Calu3 (cell line): Measurements from ENCODE around the gene RNF227. TPM values are rescaled to one million over a fixed set of nuclear protein-coding genes. Genes with fewer than 3 reads are reported as not detected.

Experiments
- BruUV-seq: library from RNA; stranded (reverse); fragments of 400-500 nt; replicated peaks from 2 replicates; lab custom pipeline; 2021; lab: Mats Ljungman, UMichigan
- CTCF ChIA-PET: fragments of 300-600 bp; sonication (Branson Sonifier 250); formaldehyde crosslinking; loops from one replicate; lab custom pipeline; 2022; ENCODE audit warnings: antibody characterized with exemption; lab: Charles Lee
- DNase-seq: peaks from one replicate; pipeline ENCODE4 v3.0.0; 2022
- H3K27ac Mint-ChIP-seq: one replicate; pipeline ENCODE4 v1.8.0; 2022; ENCODE audit warnings: mixed read lengths; ENCODE audit not compliant: unreplicated experiment
- H3K27me3 Mint-ChIP-seq: one replicate; pipeline ENCODE4 v1.8.0; 2022; ENCODE audit warnings: mixed read lengths; ENCODE audit not compliant: unreplicated experiment
- H3K36me3 Mint-ChIP-seq: one replicate; pipeline ENCODE4 v1.8.0; 2022; ENCODE audit warnings: mild to moderate bottlenecking, moderate library complexity, mixed read lengths; ENCODE audit not compliant: insufficient read depth, unreplicated experiment
- H3K4me1 Mint-ChIP-seq: one replicate; pipeline ENCODE4 v1.8.0; 2022; ENCODE audit warnings: mild to moderate bottlenecking, low read depth, mixed read lengths; ENCODE audit not compliant: unreplicated experiment
- H3K4me3 Mint-ChIP-seq: one replicate; pipeline ENCODE4 v1.8.0; 2022; ENCODE audit warnings: mild to moderate bottlenecking, low read depth, moderate library complexity, mixed read lengths; ENCODE audit not compliant: unreplicated experiment
- H3K9me3 Mint-ChIP-seq: one replicate; pipeline ENCODE4 v1.8.0; 2022; ENCODE audit warnings: low read depth, mixed read lengths; ENCODE audit not compliant: unreplicated experiment
- intact Hi-C: fragments of 100-400 bp; cut with micrococcal nuclease; formaldehyde crosslinking; loops from one replicate; pipeline ENCODE4 v1.10.0; 2022; ENCODE audit not compliant: unreplicated experiment
- total RNA-seq: library from RNA; stranded (reverse); gene quantifications from 2 replicates; pipeline ENCODE4 v1.2.3, GENCODE V29; 2022
- TF ChIP-seq, protein P1 (sequence below): fragments of 200-600 bp; IDR thresholded peaks from one replicate; pipeline ENCODE4 v1.8.0; 2022; ENCODE audit warnings: antibody characterized with exemption; ENCODE audit not compliant: unreplicated experiment

RNF227 gene
- total RNA-seq, 1 experiment from 2014 or later: 2.0 TPM

DNA sequence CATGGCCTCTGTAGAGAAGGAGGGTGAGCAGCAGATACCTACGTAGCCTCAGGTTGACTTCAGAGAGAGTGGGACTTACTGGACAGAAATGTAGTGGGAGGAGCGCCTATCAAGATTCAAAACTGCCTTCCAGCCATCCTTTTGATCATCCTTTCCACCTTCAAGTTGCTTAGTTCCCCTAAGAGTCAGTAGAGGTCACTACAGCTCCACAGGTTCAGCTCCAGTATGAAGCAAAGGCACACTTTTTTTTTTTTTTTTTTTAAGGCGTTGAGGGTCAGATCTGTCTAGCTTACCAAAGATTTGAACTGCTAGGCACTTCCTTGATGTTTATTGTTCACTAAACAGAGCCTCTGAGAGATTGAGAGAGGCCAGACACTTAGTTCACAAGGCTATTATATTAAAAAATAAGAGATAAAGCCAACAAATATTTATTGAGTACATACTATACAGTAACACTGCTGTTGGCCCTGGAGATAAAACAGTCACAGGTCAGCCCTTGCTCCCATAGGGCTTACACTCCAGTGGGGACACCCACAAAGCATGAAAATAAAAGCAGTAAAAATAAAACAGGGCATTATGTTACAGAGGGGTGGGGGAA lies 3.1 kb downstream of the RNF227 start:
- TF ChIP-seq, protein P1, sequence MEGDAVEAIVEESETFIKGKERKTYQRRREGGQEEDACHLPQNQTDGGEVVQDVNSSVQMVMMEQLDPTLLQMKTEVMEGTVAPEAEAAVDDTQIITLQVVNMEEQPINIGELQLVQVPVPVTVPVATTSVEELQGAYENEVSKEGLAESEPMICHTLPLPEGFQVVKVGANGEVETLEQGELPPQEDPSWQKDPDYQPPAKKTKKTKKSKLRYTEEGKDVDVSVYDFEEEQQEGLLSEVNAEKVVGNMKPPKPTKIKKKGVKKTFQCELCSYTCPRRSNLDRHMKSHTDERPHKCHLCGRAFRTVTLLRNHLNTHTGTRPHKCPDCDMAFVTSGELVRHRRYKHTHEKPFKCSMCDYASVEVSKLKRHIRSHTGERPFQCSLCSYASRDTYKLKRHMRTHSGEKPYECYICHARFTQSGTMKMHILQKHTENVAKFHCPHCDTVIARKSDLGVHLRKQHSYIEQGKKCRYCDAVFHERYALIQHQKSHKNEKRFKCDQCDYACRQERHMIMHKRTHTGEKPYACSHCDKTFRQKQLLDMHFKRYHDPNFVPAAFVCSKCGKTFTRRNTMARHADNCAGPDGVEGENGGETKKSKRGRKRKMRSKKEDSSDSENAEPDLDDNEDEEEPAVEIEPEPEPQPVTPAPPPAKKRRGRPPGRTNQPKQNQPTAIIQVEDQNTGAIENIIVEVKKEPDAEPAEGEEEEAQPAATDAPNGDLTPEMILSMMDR: no peak
- CTCF ChIA-PET: interaction anchor here (1.4 kb wide), 2 partner anchors 76 to 129 kb away, joined by 10 to 11 read pairs; no protein-coding TSS in a partner anchor
- peak; percentile 9 for DNase-seq
- peak overlapping the region; percentile 58 for H3K27ac Mint-ChIP-seq
- intact Hi-C loops: loop anchor here (2.0 to 10.0 kb wide), 2 partner anchors 76 to 132 kb away; no protein-coding TSS in a partner anchor
- no TSS peak for BruUV-seq
- no peaks in the 10 kb centered on the region for H3K4me1 Mint-ChIP-seq
- no peaks in the 10 kb centered on the region for H3K9me3 Mint-ChIP-seq
- no peak overlapping the region for H3K4me3 Mint-ChIP-seq
- peaks cover 32% of the 10 kb centered on the region for H3K36me3 Mint-ChIP-seq
- H3K27me3 Mint-ChIP-seq: no peaks in the 10 kb centered on the region

DNA sequence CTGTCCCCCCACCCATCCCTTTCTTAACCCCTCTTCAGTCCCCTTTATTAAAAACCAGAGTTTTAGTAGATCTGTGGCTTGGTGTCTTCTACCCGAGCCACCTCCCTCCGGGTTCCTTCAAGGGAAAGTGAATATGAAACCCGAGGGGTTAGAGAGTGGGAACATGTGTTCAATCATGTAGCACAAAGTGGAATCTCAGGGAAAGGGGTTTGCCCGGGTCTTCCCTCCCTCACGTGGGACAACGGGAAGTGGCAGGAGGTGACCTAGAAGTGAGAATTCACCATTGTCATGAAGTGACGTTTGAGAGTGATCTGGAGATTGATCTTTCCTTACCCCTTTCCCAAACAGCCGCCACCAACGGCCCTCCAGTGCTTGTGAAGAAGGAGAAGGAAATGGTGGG lies 5.0 kb downstream of the RNF227 start:
- no peaks in the 10 kb centered on the region for H3K4me1 Mint-ChIP-seq
- H3K4me3 Mint-ChIP-seq: no peak overlapping the region
- DNase-seq: no peak
- no peaks in the 10 kb centered on the region for H3K9me3 Mint-ChIP-seq
- no TSS peak for BruUV-seq
- intact Hi-C loops: loop anchor here (10.0 kb wide), 1 partner anchor 134 kb away; no protein-coding TSS in a partner anchor
- H3K27me3 Mint-ChIP-seq: no peaks in the 10 kb centered on the region
- H3K27ac Mint-ChIP-seq: no peak overlapping the region
- H3K36me3 Mint-ChIP-seq: peaks cover 22% of the 10 kb centered on the region
- TF ChIP-seq, protein P1: no peak
- CTCF ChIA-PET: no interaction called here

DNA sequence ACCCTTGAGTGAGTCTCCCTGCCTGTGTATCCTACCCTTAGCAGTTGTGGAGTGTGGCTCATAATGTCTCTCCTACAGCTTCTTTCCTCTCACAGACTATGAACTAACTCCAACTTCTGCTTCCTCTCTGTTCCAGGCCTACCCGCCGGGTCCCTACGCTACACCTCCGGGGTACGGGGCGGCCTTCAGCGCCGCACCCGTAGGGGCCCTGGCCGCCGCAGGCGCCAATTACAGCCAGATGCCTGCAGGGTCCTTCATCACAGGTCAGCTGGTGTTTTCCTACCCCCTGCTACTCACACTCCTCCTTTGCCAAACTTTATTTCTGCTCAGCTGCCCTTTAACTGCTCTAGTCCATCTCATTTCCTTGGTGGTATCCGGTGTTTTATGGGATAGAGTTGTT lies 5.4 kb downstream of the RNF227 start:
- peaks cover 18% of the 10 kb centered on the region for H3K36me3 Mint-ChIP-seq
- CTCF ChIA-PET: interaction anchor here (0.6 kb wide), 1 partner anchor 76 kb away, joined by 3 read pairs; the partner anchor contains the start of gene KDM6B
- intact Hi-C loops: loop anchor here (10.0 kb wide), 1 partner anchor 134 kb away; no protein-coding TSS in a partner anchor
- DNase-seq: no peak
- H3K4me3 Mint-ChIP-seq: no peak overlapping the region
- TF ChIP-seq, protein P1: no peak
- no peaks in the 10 kb centered on the region for H3K9me3 Mint-ChIP-seq
- H3K27ac Mint-ChIP-seq: no peak overlapping the region
- no peaks in the 10 kb centered on the region for H3K27me3 Mint-ChIP-seq
- BruUV-seq: no TSS peak
- H3K4me1 Mint-ChIP-seq: no peaks in the 10 kb centered on the region

DNA sequence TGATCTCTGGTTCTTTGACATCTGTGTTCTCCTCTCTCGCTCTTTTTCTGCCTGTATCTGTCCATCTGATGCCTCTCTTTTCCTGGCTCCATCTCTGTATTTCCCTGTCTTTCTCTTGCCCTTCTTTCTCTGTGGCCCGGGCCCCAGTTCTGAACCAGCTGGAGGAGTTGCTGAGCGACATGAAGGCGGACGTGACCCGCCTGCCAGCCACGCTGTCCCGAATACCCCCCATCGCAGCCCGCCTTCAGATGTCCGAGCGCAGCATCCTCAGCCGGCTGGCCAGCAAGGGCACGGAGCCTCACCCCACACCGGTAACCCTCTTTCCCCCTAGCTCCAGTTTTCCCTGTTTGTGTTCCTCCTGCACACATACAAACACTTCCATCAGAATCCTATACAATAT lies 5.8 kb downstream of the RNF227 start:
- intact Hi-C loops: loop anchor here (10.0 kb wide), 1 partner anchor 135 kb away; no protein-coding TSS in a partner anchor
- Mint-ChIP-seq H3K4me1 (no peaks in the 10 kb centered on the region), H3K27ac (no peak overlapping the region), H3K27me3 (no peaks in the 10 kb centered on the region), H3K4me3 (no peak overlapping the region), H3K9me3 (no peaks in the 10 kb centered on the region), H3K36me3 (peaks cover 14% of the 10 kb centered on the region)
- no peak for DNase-seq
- no TSS peak for BruUV-seq
- CTCF ChIA-PET: interaction anchor here (0.6 kb wide), 1 partner anchor 76 kb away, joined by 3 read pairs; the partner anchor contains the start of gene KDM6B
- TF ChIP-seq, protein P1: no peak
